Loucy (cell line): ENCODE results near the gene GJB1.

ENCODE experiments used
- H2AFZ ChIP-seq: fragments of 200-600 bp; sonication (generic); 2 replicates; pipeline ENCODE4 v1.6.0; 2016; ENCODE audit warnings: antibody characterized with exemption, mild to moderate bottlenecking, low read length, moderate library complexity
- H3F3A ChIP-seq: fragments of 200-600 bp; 2 replicates; pipeline ENCODE4 v1.6.0; 2016; ENCODE audit warnings: antibody characterized with exemption, low read depth, mild to moderate bottlenecking
- H3K27me3 ChIP-seq: fragments of 200-600 bp; sonication (generic); 2 replicates; pipeline ENCODE4 v1.6.1; 2014; ENCODE audit warnings: low read length, mild to moderate bottlenecking; ENCODE audit not compliant: insufficient read depth, poor library complexity, severe bottlenecking
- H3K36me3 ChIP-seq: fragments of 200-600 bp; sonication (generic); 2 replicates; pipeline ENCODE4 v1.6.1; 2016; ENCODE audit warnings: low read length; ENCODE audit not compliant: insufficient read depth
- H3K4me1 ChIP-seq: fragments of 200-600 bp; sonication (generic); 2 replicates; pipeline ENCODE4 v1.5.1; 2014; ENCODE audit warnings: low read length, mild to moderate bottlenecking; ENCODE audit not compliant: insufficient read depth, poor library complexity, severe bottlenecking
- H3K4me2 ChIP-seq: fragments of 200-600 bp; sonication (generic); 2 replicates; pipeline ENCODE4 v1.6.0; 2014; ENCODE audit warnings: antibody characterized with exemption, low read length, low read depth, mild to moderate bottlenecking; ENCODE audit not compliant: poor library complexity, severe bottlenecking
- H3K4me3 ChIP-seq: fragments of 200-600 bp; sonication (generic); 2 replicates; pipeline ENCODE4 v1.5.1; 2014; ENCODE audit warnings: low read length, mild to moderate bottlenecking, mixed read lengths; ENCODE audit not compliant: poor library complexity, severe bottlenecking
- H3K79me2 ChIP-seq: fragments of 200-600 bp; sonication (generic); 2 replicates; pipeline ENCODE4 v1.6.1; 2014; ENCODE audit warnings: low read length; ENCODE audit not compliant: insufficient read depth
- H3K9ac ChIP-seq: fragments of 200-600 bp; sonication (generic); 2 replicates; pipeline ENCODE4 v1.6.0; 2014; ENCODE audit warnings: mild to moderate bottlenecking, low read depth, low read length, moderate library complexity; ENCODE audit not compliant: poor library complexity, severe bottlenecking
- H3K9me2 ChIP-seq: fragments of 200-600 bp; sonication (generic); replicated peaks from 2 replicates; pipeline ENCODE4 v1.6.1; 2016; ENCODE audit warnings: low read depth, low read length, mixed read lengths
- H3K9me3 ChIP-seq: fragments of 200-600 bp; sonication (generic); 2 replicates; pipeline ENCODE4 v1.6.1; 2014; ENCODE audit warnings: mild to moderate bottlenecking, antibody characterized with exemption, low read length, low read depth; ENCODE audit not compliant: insufficient read depth
- H4K20me1 ChIP-seq: fragments of 200-600 bp; sonication (generic); 2 replicates; pipeline ENCODE4 v1.6.0; 2014; ENCODE audit warnings: antibody characterized with exemption, low read length, mild to moderate bottlenecking; ENCODE audit not compliant: insufficient read depth, poor library complexity, severe bottlenecking
- CTCF ChIP-seq: fragments of 200-600 bp; sonication (generic); conservative IDR thresholded peaks from 2 replicates; pipeline ENCODE4 v1.5.1; 2014; ENCODE audit warnings: mild to moderate bottlenecking, antibody characterized with exemption, low read length
- EZH2phosphoT487 ChIP-seq: fragments of 200-600 bp; IDR thresholded peaks from 2 replicates; pipeline ENCODE4 v1.6.1; 2018; ENCODE audit warnings: antibody characterized with exemption, mild to moderate bottlenecking, moderate library complexity, borderline replicate concordance

GJB1 gene

DNA sequence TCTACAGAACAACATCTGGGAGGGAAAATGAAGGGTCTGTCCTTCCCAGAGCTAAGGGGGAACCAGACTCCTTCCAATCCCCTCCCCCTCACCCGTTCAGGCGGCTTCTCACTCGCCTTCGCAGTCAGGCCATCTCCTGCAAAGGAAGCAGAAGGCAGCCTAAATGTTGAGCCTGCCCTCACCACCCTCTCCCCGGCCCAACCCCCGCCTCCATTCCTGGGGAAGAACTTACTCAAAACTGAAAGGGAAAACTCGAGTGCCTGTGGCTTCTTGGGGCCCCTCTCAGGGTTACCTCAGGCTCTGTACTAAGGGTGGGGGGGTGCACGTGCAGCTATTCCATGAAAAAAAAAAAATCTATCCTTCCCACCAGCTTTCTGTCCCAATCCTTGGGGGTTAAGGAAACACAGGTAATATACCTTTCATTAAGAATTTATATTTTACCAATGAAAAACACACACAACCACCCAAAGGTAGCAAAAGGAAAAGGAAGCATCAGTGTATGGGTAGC is 28.5 kb downstream of the GJB1 start:
- Histone ChIP-seq H2AFZ (no peak overlapping the region), H4K20me1 (peaks cover 16% of the 10 kb centered on the region), H3K4me3 (peak overlapping the region; percentile 91), H3K79me2 (peaks cover 42% of the 10 kb centered on the region), H3K4me2 (peak overlapping the region; percentile 98), H3K9me2 (no peaks in the 10 kb centered on the region), H3K9ac (peak overlapping the region; percentile 99), H3F3A (no peaks in the 10 kb centered on the region), H3K27me3 (no peaks in the 10 kb centered on the region), H3K4me1 (peaks cover 21% of the 10 kb centered on the region), H3K36me3 (peaks cover 33% of the 10 kb centered on the region; the same call in 1 of the 2 replicates), H3K9me3 (no peaks in the 10 kb centered on the region)
- TF ChIP-seq CTCF, result no peak
- TF ChIP-seq EZH2phosphoT487, result no peak

DNA sequence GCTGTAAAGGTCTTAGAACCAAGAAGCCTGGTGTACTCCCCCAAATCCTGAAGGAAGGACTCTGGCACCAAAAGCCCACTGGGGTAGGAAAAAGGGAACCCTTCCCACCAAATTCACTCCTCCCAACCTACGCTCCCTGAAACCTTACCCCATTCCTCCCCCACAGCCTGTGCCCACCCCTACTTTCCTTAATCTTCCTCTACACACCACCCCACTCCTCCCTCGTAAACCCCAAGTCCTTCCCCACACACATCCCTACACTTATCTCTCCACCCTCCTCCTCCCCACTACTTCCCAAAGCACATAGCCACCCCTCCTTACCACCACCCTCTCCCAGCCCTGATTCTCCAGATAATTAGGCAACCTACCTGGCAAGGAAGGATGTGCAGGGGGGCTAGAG is 29.2 kb downstream of the GJB1 start:
- H2AFZ ChIP-seq, result no peak overlapping the region
- no peaks in the 10 kb centered on the region for H3K9me2 ChIP-seq
- H3K27me3 ChIP-seq, result no peaks in the 10 kb centered on the region
- peak overlapping the region; percentile 98 for H3K4me2 ChIP-seq
- H3F3A ChIP-seq, result no peaks in the 10 kb centered on the region
- H4K20me1 ChIP-seq, result peaks cover 16% of the 10 kb centered on the region
- peak overlapping the region; percentile 99 for H3K9ac ChIP-seq
- H3K79me2 ChIP-seq, result peaks cover 42% of the 10 kb centered on the region
- H3K36me3 ChIP-seq, result peaks cover 26% of the 10 kb centered on the region; the same call in 1 of the 2 replicates
- peaks cover 21% of the 10 kb centered on the region for H3K4me1 ChIP-seq
- H3K9me3 ChIP-seq, result no peaks in the 10 kb centered on the region
- peak overlapping the region; percentile 91 for H3K4me3 ChIP-seq
- TF ChIP-seq EZH2phosphoT487 (no peak), CTCF (no peak)

DNA sequence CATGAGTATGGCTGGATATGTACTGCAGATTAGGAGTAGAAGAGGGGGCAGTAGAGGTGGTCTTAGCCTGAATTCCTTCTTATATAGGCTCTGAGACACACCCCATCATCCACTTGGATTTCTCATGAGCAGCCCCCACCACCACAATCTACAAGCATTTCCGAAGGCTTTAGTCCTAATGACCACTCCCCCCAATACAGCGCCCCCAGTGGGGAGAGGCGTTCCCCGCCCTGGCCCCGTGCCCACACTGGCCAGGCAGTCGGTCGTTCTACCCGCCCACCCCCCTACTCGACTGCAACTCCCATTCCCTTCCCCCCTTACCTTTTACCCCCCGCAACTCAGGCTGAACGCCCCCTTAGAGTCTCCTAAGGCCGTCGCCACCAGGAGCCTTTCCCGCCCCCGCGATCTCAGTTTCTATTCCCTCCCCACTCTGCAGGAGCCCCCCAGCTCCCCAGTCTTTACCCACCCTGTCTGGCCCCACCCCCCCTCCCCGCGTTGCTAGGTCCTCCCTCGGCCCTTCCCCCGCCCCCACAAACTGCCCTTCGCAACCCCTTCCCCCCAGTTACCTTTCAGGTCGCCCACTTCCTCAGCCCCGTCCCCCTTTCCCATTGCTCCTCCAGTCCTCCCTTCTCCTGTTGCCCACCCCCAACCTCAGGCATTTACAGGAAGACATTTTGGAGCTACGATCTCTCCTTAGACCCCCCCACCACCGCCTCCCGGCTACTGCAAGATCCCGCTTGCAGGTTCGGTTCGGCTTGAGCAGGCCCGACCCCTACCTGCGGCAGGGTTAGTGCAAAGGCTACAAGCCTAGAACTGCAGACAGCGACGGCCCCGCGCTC is 30.4 kb downstream of the GJB1 start:
- no peaks in the 10 kb centered on the region for H3K9me3 ChIP-seq
- H3K36me3 ChIP-seq, result peaks cover 14% of the 10 kb centered on the region; the same call in 1 of the 2 replicates
- no peaks in the 10 kb centered on the region for H3K27me3 ChIP-seq
- peak overlapping the region; percentile 99 for H3K9ac ChIP-seq
- no peaks in the 10 kb centered on the region for H3F3A ChIP-seq
- no peak for TF ChIP-seq EZH2phosphoT487
- TF ChIP-seq CTCF, result peak; percentile 61
- peaks cover 42% of the 10 kb centered on the region for H3K79me2 ChIP-seq
- peak overlapping the region; percentile 91 for H3K4me3 ChIP-seq
- H3K4me2 ChIP-seq, result peak overlapping the region; percentile 98
- H4K20me1 ChIP-seq, result peaks cover 16% of the 10 kb centered on the region
- H3K4me1 ChIP-seq, result peaks cover 21% of the 10 kb centered on the region
- no peaks in the 10 kb centered on the region for H3K9me2 ChIP-seq
- no peak overlapping the region; the same call in 1 of the 2 replicates for H2AFZ ChIP-seq
